Activated CD4-positive, alpha-beta T cell treated with anti-CD3 and anti-CD28 coated beads, Interleukin-2, amount 50 U/mL, for 4 hours (primary cell): ENCODE results near the gene PTPRN.
"Not testable (repeated sequence)": the region's sequence is repeated elsewhere in the genome, so short reads cannot be mapped to it uniquely, and the experiment has no call there.

ENCODE experiments used
- DNase-seq, 2 experiments: peaks; one replicate each; pipeline ENCODE4 v3.0.0-alpha.2; 2020

Gene PTPRN

GRCh38 chr2:219306047-219306446, 3.2 kb downstream of the PTPRN start:
- no peak for DNase-seq

- no peak for DNase-seq
Observed at GRCh38 chr2:219304223-219304622, 5.0 kb downstream of the PTPRN start.

DNA sequence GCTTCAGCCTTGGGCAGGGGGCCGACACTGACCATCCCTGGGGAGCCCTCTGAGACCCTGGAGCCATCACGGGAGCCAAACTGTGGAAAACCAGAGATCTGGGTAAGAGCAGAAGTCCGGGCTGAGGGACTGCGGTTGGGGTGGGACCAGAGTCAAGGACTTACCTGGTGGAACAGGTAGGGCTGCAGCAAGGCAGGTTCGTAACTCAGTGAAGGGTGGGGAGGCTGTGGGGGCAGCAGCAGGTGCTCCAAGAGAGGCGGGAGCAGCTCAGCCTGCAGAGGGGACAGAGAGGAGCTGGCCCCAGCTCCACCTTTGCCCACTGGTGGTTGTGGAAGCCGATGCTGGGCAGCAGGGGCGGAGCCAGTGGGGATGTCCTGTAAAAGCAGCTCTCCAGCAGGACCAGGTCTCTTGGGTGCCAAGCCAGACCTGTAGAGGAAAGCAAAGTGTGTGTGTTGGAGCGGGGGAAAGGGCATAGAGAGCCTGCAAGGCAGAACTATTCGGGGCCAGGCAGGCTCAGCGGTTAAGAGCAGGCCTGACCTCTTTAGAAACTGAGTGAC, 6.7 kb downstream of the PTPRN start:
- DNase-seq = no peak

DNA sequence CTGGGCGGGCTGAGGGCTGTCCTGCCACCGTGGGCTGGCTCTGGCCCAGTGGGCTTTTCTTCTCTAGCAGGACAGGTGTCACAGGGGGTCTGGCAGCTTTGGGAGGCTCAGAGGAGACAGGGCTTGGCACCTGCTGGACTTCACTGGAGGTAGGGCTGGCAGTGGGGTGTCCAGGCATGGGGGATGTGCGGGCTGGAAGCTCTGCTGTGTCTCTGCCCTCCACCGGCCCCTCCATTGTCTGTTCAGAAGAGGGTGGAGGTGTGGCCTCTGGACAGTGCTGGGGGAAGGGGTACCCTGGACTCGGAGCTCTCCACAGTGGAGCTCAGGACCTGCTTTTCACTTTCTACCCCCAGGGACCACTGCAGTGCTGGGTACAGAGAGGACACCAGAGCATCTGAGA, 9.2 kb downstream of the PTPRN start:
- DNase-seq = no peak

- DNase-seq = no peak
Observed at GRCh38 chr2:219299372-219299760, 9.8 kb downstream of the PTPRN start.

GRCh38 chr2:219298759-219299371, 10.3 kb downstream of the PTPRN start:
- peak; percentile 88 to 91 for DNase-seq

DNA sequence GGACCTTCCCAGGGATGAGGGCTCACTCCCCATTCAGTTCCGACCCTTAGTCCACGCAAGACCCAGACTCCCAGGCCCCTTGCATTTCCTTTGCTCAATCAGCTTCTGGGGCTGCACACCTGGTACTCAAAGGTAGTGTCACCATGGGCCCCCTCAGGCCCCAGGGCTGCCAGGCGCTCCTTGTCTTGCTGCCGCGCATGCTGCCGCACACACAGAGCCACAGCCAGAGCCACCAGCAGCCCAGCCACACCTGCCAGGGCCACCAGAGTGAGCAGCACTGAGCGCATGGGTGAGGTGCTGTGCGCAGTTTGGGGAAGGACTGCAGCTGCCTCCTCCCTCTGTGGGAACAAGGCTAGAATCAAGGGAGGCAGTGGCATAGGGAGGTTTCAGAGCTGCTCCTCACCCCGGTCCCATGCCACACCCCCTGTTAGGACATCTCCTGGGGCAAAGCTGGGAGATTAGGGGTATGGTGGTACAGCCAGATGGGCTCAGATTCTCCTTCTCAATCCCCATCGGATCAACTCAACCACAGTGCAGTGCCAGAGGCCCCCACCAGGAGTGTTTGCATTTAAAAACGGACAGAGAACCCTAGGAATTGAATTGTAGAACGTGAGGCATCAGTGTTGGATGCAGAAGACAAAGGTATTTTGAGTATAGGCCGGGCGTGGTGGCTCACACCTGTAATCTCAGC, 11.3 kb downstream of the PTPRN start:
- DNase-seq = no peak

DNA sequence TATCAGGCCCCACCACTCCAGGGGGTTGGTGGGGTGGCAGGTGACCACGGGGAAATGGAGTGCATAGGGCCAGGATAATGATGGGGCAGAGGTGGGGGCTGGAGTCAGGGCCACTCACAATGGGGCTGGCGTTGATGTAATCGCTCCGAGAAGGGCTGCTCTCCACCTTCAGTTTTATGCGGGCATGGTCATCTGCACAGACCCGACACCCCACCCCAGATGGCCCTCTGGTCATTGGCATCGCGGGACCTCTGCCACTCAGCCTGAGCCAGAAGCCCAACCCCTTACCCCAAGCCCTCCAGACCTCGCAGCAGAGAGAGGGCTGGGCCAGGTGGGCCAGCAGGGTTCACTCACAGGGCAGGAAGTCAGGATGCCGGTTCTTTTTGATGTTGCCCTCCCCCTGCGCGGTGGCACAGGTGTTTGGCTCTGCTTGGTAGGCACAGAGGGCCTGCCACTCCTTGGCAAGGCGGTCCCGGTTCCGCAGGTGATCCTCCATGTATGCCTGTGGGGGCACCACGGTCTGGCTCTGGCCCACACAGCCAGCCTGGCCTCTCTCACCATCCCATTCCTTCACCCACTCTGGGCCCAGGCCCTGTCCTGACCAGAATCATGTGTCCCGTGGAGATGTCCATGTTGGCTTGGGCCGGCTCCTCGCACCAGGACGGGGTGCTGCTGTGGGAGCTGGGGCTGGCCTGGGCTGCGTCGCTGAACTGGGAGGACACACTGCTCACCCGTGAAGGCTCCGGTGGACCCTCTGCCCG, 12.4 kb downstream of the PTPRN start:
- DNase-seq = no peak

GRCh38 chr2:219296142-219296541, 13.1 kb downstream of the PTPRN start:
- DNase-seq = no peak

DNA sequence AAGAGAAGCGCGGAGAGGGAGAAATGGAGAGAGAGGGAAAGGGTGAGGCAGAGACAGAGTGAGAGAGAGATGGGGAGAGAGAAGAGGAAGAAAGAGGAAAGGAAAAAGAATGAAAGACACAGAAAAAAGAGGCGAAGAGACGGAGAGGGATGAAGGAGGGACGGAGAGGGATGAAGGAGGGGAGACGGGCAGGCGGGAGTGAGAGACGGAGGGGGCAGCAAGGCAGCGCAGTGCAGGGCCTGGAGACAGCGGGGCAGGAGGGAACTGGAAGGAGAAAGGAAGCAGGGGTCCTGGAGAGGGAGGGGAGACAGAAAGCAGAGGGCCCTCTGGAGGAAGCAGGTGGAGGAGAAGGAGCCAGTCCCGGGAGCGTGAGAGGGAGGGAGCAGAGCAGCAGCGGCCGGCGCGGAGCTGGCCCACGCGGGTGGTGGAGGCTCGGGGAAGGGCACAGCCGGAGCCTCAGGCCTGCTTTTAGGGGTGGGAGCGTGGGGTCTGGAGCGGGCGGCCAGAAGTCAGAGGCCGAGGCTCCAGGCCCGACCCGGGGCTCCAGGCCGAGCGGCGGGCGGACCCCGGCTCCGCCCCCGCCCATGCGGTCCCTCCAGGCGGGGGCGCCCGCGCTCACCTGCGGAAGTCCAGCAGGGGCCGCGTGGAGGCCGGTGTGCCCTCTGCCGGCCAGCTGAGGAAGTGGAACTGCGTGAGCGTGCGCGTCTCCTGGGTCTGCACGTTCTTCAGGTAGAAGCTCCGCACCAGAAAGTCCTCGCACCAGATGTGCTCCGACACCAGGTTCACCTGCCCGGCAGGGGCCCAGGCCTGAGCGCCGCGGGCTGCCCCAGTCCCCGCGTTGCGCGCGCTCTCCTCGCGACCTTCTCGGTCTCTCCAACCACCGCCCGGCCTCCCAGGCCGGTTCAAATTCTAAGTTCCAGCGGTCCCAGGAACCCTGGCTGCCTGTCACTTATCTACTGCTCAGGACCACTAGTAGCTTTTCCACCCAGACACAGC, 14.5 kb downstream of the PTPRN start:
- DNase-seq = peak; percentile 84 to 85

GRCh38 chr2:219293736-219294231, 15.4 kb downstream of the PTPRN start:
- no peak for DNase-seq

GRCh38 chr2:219292616-219293015, 16.6 kb downstream of the PTPRN start:
- DNase-seq = no peak

- no peak for DNase-seq
Observed at GRCh38 chr2:219291910-219292490, 17.2 kb downstream of the PTPRN start.

- DNase-seq = no peak
Observed at GRCh38 chr2:219291394-219291793, 17.8 kb downstream of the PTPRN start.

DNA sequence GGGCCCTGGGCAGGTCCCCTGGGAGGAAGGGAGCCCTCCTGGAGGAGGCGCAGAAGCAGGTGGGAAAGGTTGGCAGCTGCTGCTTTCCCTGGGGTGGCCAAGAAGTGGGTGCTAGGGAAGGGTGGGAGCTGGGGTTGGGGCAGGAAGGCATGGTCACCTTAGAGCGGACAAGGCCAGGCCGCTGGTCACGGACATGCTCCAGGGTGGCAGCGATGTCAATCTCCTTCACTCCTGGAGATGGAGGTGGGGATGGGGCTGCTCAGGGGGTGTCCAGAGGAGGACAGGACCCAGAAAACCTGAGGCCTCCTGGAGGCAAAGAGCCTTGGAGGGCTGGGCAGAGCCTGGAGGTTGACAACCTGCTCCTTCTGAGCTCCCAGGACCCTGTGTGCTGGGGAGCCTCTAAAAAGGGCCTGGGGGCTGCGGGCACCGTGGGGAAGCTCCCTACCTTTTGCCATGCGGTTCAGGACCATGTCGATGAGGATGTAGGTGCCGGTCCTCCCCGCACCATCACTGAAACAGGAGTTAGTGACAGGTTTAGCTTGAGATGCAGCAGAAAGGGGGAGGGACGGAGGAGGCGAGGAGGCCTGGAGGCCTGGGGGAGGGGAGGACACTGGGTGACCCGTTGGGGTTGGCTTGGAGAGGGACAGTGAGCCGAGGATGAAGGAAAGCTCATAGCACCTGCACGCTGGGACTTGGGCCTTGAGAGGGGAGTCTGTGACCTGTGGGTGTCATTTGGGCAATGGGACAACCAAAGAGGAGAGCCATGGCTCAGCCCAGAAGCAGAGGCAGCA, 18.6 kb downstream of the PTPRN start:
- no peak for DNase-seq

- no peak for DNase-seq
Observed at GRCh38 chr2:219289537-219290361, 19.5 kb downstream of the PTPRN start.

- DNase-seq = no peak
Observed at GRCh38 chr2:219289195-219289536, 20.0 kb downstream of the PTPRN start.

DNA sequence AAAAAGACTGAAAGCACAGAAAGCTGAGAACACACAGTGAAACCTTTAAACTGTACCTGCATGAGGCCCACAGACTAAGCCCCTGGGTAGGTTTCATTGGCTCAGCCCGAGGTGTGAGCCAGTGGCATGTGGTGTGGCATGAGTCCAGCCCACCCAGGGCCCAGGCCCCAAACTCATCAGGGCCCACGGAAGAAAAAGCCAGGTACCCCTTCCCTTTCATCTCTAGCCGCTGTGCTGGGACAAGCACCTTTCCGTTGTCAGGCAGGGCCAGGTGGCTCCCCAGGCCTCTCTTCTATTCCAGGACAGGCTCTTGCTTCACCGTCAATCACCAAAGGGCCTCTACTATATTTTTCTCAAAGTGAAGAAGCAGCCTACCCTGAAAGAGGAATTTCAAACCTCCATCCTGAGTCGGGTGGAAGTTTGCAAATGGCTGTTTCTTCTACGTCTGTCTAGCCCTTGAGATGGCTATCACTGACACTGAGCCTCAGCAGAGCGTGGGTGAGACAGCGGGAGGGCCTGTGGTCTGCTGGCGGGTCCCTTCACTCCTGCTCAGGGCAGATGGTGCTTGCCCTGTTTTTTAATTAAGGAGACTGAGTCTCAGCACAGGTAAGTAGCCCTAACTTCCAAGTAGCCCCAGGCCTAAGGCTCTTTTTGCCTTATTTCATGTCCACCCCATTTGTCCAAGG, 21.5 kb downstream of the PTPRN start:
- no peak for DNase-seq

- not testable (repeated sequence) for DNase-seq
Observed at GRCh38 chr2:219287116-219287440, 22.1 kb downstream of the PTPRN start.
